ENCODE results near the gene CNMD.
"Not testable (repeated sequence)": the region's sequence is repeated elsewhere in the genome, so short reads cannot be mapped to it uniquely, and the experiment has no call there.

CNMD gene

GRCh38 chr13:52738719-52739467, 727 bp downstream of the CNMD start:
- H3K4me3 ChIP-seq (ENCODE audit: low read length), result no peak overlapping the region
- no peaks in the 10 kb centered on the region for H3K36me3 ChIP-seq (ENCODE audit: control insufficient read depth, insufficient read depth, low read length)
- H3K4me1 ChIP-seq (ENCODE audit: control insufficient read depth, insufficient read depth, low read length), result peaks cover 12% of the 10 kb centered on the region
- peaks cover 38% of the 10 kb centered on the region for H3K27me3 ChIP-seq (ENCODE audit: control insufficient read depth, insufficient read depth, low read length)
- H3K9me3 ChIP-seq (ENCODE audit: control insufficient read depth, low read length), result no peaks in the 10 kb centered on the region
- H3K9ac ChIP-seq (ENCODE audit: low read length), result no peak overlapping the region

GRCh38 chr13:52737965-52738364, 1.7 kb downstream of the CNMD start:
- Histone ChIP-seq H3K4me1 (ENCODE audit: control insufficient read depth, insufficient read depth, low read length) (peaks cover 12% of the 10 kb centered on the region), H3K9me3 (ENCODE audit: control insufficient read depth, low read length) (no peaks in the 10 kb centered on the region), H3K27me3 (ENCODE audit: control insufficient read depth, insufficient read depth, low read length) (peaks cover 40% of the 10 kb centered on the region), H3K4me3 (ENCODE audit: low read length) (no peak overlapping the region), H3K9ac (ENCODE audit: low read length) (no peak overlapping the region), H3K36me3 (ENCODE audit: control insufficient read depth, insufficient read depth, low read length) (no peaks in the 10 kb centered on the region)

- H3K9me3 ChIP-seq (ENCODE audit: control insufficient read depth, low read length), result no peaks in the 10 kb centered on the region
- H3K27me3 ChIP-seq (ENCODE audit: control insufficient read depth, insufficient read depth, low read length), result peaks cover 40% of the 10 kb centered on the region
Measured at GRCh38 chr13:52737451-52737850, 2.2 kb downstream of the CNMD start.

GRCh38 chr13:52736891-52737290, 2.7 kb downstream of the CNMD start:
- H3K36me3 ChIP-seq (ENCODE audit: control insufficient read depth, insufficient read depth, low read length), result no peaks in the 10 kb centered on the region
- peaks cover 40% of the 10 kb centered on the region for H3K27me3 ChIP-seq (ENCODE audit: control insufficient read depth, insufficient read depth, low read length)
- no peaks in the 10 kb centered on the region for H3K9me3 ChIP-seq (ENCODE audit: control insufficient read depth, low read length)
- no peak overlapping the region for H3K9ac ChIP-seq (ENCODE audit: low read length)
- H3K4me1 ChIP-seq (ENCODE audit: control insufficient read depth, insufficient read depth, low read length), result peaks cover 12% of the 10 kb centered on the region
- no peak overlapping the region for H3K4me3 ChIP-seq (ENCODE audit: low read length)

More at GRCh38 chr13:52737451-52737850, 2.2 kb downstream of the CNMD start:
- Histone ChIP-seq H3K4me1 (ENCODE audit: control insufficient read depth, insufficient read depth, low read length) (peaks cover 12% of the 10 kb centered on the region), H3K36me3 (ENCODE audit: control insufficient read depth, insufficient read depth, low read length) (no peaks in the 10 kb centered on the region), H3K4me3 (ENCODE audit: low read length) (no peak overlapping the region), H3K9ac (ENCODE audit: low read length) (no peak overlapping the region)

GRCh38 chr13:52734075-52734623, 5.5 kb downstream of the CNMD start:
- peaks cover 7% of the 10 kb centered on the region for H3K4me1 ChIP-seq (ENCODE audit: control insufficient read depth, insufficient read depth, low read length)
- no peak overlapping the region for H3K9ac ChIP-seq (ENCODE audit: low read length)
- H3K4me3 ChIP-seq (ENCODE audit: low read length), result no peak overlapping the region
- H3K27me3 ChIP-seq (ENCODE audit: control insufficient read depth, insufficient read depth, low read length), result peaks cover 21% of the 10 kb centered on the region
- H3K36me3 ChIP-seq (ENCODE audit: control insufficient read depth, insufficient read depth, low read length), result no peaks in the 10 kb centered on the region
- H3K9me3 ChIP-seq (ENCODE audit: control insufficient read depth, low read length), result no peaks in the 10 kb centered on the region

GRCh38 chr13:52726258-52726657, 13.4 kb downstream of the CNMD start:
- Histone ChIP-seq H3K36me3 (ENCODE audit: control insufficient read depth, insufficient read depth, low read length) (no peaks in the 10 kb centered on the region), H3K9me3 (ENCODE audit: control insufficient read depth, low read length) (no peaks in the 10 kb centered on the region), H3K4me1 (ENCODE audit: control insufficient read depth, insufficient read depth, low read length) (peaks cover 8% of the 10 kb centered on the region), H3K27me3 (ENCODE audit: control insufficient read depth, insufficient read depth, low read length) (no peaks in the 10 kb centered on the region), H3K4me3 (ENCODE audit: low read length) (no peak overlapping the region), H3K9ac (ENCODE audit: low read length) (no peak overlapping the region)

GRCh38 chr13:52725302-52725701, 14.3 kb downstream of the CNMD start:
- H3K9me3 ChIP-seq (ENCODE audit: control insufficient read depth, low read length), result no peaks in the 10 kb centered on the region
- no peaks in the 10 kb centered on the region for H3K36me3 ChIP-seq (ENCODE audit: control insufficient read depth, insufficient read depth, low read length)
- H3K4me3 ChIP-seq (ENCODE audit: low read length), result no peak overlapping the region
- peaks cover 11% of the 10 kb centered on the region for H3K4me1 ChIP-seq (ENCODE audit: control insufficient read depth, insufficient read depth, low read length)
- H3K27me3 ChIP-seq (ENCODE audit: control insufficient read depth, insufficient read depth, low read length), result no peaks in the 10 kb centered on the region
- no peak overlapping the region for H3K9ac ChIP-seq (ENCODE audit: low read length)

GRCh38 chr13:52723181-52723580, 16.4 kb downstream of the CNMD start:
- Histone ChIP-seq H3K9ac (ENCODE audit: low read length) (no peak overlapping the region), H3K27me3 (ENCODE audit: control insufficient read depth, insufficient read depth, low read length) (no peaks in the 10 kb centered on the region), H3K36me3 (ENCODE audit: control insufficient read depth, insufficient read depth, low read length) (no peaks in the 10 kb centered on the region), H3K4me3 (ENCODE audit: low read length) (no peak overlapping the region), H3K4me1 (ENCODE audit: control insufficient read depth, insufficient read depth, low read length) (peaks cover 11% of the 10 kb centered on the region), H3K9me3 (ENCODE audit: control insufficient read depth, low read length) (no peaks in the 10 kb centered on the region)

GRCh38 chr13:52721356-52721755, 18.3 kb downstream of the CNMD start:
- not testable (repeated sequence) for H3K4me3 ChIP-seq (ENCODE audit: low read length); H3K9ac ChIP-seq (ENCODE audit: low read length); H3K36me3 ChIP-seq (ENCODE audit: control insufficient read depth, insufficient read depth, low read length); H3K9me3 ChIP-seq (ENCODE audit: control insufficient read depth, low read length); H3K27me3 ChIP-seq (ENCODE audit: control insufficient read depth, insufficient read depth, low read length)
- H3K4me1 ChIP-seq (ENCODE audit: control insufficient read depth, insufficient read depth, low read length), result peaks cover 11% of the 10 kb centered on the region

GRCh38 chr13:52720904-52721303, 18.7 kb downstream of the CNMD start:
- not testable (repeated sequence) for H3K36me3 ChIP-seq (ENCODE audit: control insufficient read depth, insufficient read depth, low read length); H3K4me3 ChIP-seq (ENCODE audit: low read length); H3K9ac ChIP-seq (ENCODE audit: low read length); H3K9me3 ChIP-seq (ENCODE audit: control insufficient read depth, low read length); H3K4me1 ChIP-seq (ENCODE audit: control insufficient read depth, insufficient read depth, low read length); H3K27me3 ChIP-seq (ENCODE audit: control insufficient read depth, insufficient read depth, low read length)

- H3K4me3 ChIP-seq (ENCODE audit: low read length), result no peak overlapping the region
- H3K27me3 ChIP-seq (ENCODE audit: control insufficient read depth, insufficient read depth, low read length), result no peaks in the 10 kb centered on the region
- H3K9me3 ChIP-seq (ENCODE audit: control insufficient read depth, low read length), result no peaks in the 10 kb centered on the region
- no peaks in the 10 kb centered on the region for H3K4me1 ChIP-seq (ENCODE audit: control insufficient read depth, insufficient read depth, low read length)
- H3K9ac ChIP-seq (ENCODE audit: low read length), result no peak overlapping the region
- no peaks in the 10 kb centered on the region for H3K36me3 ChIP-seq (ENCODE audit: control insufficient read depth, insufficient read depth, low read length)
Measured at GRCh38 chr13:52713894-52714293, 25.7 kb downstream of the CNMD start.

GRCh38 chr13:52712385-52712784, 27.2 kb downstream of the CNMD start:
- Histone ChIP-seq H3K9me3 (ENCODE audit: control insufficient read depth, low read length) (no peaks in the 10 kb centered on the region), H3K36me3 (ENCODE audit: control insufficient read depth, insufficient read depth, low read length) (no peaks in the 10 kb centered on the region), H3K27me3 (ENCODE audit: control insufficient read depth, insufficient read depth, low read length) (no peaks in the 10 kb centered on the region), H3K4me1 (ENCODE audit: control insufficient read depth, insufficient read depth, low read length) (no peaks in the 10 kb centered on the region), H3K9ac (ENCODE audit: low read length) (no peak overlapping the region), H3K4me3 (ENCODE audit: low read length) (no peak overlapping the region)
